ENCODE results near the gene IGF1R.
A peak's percentile ranks its signal among the peaks of the same experiment; 100 is the strongest.

IGF1R gene

DNA sequence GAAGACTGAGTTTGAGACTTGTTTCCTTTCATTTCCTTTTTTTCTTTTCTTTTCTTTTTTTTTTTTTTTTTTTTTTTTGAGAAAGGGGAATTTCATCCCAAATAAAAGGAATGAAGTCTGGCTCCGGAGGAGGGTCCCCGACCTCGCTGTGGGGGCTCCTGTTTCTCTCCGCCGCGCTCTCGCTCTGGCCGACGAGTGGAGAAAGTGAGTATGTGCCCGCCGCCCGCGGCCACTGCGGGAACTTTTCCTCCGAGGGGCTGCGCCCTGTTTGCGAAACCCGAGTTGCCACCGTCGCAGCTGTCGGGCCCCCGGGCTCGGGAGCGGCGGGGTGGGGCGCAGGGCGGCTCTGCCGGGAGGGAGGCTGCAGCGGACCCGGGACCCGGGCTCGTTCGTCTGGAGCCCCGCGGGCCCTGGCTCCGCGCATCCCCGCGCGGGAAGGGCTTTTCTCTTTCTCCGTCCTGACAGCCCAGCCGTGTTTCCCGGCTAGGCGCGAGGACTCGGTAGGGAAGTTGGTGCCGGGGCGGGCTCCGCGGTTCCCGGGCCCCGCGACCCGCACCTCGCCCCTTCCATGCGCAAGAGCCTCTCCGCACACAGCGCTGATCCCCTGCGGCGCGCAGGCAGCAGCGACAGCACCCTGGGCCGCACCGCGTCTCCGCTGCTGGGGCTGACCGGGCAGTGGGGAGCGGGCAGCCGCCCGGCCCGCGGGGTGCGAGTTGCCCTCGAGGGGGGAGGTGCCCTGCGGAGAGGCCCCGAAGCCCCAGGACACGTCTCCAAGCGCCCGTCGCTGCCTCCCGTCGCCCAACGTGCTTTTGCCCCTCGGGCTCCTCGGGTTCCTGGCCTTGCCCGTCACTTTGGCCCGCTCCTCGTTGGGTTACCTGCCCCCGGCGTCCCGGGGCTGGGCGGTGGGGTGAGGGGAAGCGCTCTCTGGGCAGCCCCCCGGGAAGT, 1.4 kb downstream of the IGF1R start:
- DNase-seq, result peak; percentile 27 to 45

DNA sequence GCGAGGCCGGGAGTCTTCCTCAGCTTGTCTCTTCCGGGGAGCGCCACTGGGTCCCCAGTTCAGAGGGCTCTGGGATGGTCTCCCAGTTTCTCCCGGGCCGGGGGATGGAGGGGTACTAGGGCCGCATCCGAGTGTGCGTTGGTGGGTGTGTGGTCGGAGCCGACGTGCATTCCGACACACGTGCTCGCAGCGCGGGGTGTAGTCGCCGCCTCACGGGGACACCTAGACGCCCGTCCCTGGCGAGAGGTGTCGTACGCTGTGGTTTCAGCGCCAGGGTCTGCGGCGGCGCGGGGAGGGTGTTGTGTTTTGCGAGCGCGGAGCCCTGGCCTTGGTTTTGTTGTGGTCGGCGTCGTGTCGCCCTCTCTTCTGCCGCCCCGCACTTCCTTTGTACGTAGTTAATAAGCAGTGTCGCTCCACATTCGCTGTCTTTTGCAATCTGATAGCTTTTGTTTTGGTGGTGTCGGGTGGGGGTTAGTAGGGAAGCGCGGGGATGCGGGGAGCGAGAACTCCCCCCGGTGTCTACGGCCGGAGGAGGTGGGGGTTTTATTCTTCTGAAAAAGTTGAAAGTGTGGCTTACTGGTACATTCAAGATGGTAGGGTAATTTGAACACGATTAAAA, 2.2 kb downstream of the IGF1R start:
- DNase-seq, result peak; percentile 48 to 64

DNA sequence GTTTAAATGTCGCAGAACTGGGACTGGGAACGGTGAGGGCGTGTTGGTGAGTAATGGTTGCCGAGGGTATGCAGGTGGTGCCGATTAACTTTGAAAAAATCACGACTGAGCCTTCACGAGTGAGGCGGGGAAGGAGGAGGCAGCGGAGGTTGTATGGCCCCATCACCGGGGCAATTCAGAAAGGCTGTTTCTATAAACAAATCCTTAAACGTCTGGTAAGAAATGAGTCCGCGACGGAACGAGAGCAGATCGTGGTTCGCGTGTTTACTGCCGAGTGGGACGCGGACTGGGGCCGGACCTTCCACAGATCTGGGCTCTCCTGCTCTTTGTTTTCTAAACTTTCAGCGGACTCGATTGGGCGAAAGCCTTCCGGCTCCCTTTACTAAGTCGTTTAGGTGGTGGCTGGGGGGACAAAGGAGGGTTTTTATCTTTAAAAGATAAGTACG, 2.7 kb downstream of the IGF1R start:
- DNase-seq, result peak; percentile 34 to 37

DNA sequence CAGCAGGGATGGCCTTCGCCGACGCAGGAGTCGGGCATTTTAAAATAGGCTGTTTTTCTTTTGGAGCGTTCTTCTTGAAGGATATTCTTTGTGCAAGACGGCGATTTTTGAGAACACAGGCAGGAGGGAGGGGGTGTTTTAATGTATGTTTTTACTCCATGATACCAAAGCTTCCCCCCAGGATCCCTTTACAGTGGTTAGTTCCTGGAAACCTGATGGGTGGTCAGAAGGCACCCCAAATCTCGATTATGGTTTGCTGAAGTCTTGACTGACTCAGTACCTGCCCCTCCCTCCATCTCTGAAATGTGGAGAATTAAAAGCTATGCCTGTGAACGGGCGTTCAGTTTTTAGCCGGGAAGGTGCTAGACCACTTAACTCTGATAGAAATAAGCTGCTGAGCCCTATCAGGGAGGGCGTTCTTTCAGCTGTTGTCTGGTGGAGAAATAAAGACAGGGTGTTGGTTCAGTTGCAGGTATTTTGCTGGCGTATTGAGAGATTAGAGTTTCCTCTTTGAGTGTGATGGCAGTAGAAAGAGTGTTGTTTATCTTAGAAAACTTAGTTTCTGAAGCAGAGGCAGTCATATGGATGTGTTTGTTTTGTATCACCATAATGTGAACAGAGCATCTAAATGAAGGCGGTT, 3.4 kb downstream of the IGF1R start:
- DNase-seq, result peak in 1 of 2 donors; percentile 30

DNA sequence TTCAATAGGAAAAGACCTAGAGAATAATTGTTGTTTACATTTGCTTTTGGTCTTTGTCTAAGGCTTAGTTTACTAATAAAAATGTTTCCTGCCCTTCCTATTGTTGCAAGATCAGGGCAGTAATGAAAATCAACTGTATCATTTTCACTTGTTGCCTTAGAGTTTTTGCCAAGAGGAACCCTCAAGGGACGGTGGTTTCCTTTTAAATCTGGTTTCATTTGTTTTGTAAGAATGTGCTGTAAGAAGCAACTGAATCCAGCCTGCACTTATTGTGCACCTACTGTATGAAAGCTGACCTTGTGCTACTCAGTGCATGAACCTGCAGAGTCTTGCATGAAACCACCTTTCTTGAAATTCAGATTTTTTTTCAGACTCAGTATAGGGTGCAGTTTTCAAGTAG, 5.3 kb downstream of the IGF1R start:
- no peak for DNase-seq

DNA sequence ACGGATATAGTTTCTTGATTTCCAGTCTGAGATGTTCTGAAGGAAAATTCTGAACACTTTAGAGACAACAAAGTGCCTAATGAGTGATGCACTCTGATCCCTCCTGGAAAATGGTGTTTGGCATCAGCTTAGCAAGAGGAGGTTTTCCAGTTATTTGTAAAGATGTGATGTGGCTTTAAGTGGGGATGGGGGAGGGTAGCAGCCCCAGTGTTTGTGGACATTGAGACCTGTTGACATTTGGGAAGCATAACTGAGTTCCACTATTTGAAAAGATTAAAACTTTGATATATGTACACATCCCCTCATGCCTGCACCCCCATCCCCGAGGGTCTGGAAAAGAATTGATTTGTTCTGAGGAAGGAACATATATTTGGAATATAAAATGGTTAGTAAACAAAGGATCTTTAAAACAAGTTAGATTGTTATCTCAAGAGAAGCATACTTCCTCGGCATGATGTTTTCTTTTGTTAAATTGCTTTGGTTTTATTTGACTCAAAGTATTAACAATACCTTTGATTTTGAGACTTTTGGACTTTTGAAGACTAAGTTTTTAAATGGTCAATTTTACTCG, 6.5 kb downstream of the IGF1R start:
- no peak for DNase-seq

DNA sequence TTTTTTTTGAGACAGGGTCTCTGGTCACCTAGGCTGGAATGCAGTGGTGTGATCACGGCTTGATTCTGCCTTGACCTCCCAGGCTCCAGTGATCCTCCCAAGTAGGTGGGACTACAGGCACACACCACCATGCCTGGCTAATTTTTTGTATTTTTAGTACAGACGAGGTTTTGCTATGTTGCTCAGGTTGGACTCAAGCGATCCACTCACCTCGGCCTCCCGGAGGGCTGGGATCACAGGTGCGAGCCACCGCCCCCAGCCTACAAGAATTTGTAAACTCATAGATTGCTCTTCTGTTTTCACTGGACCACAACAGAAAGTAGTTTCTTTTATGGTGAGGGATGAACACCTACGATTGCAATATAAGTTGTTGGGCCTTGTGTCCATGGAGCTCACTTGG, 7.4 kb downstream of the IGF1R start:
- DNase-seq, result no peak

DNA sequence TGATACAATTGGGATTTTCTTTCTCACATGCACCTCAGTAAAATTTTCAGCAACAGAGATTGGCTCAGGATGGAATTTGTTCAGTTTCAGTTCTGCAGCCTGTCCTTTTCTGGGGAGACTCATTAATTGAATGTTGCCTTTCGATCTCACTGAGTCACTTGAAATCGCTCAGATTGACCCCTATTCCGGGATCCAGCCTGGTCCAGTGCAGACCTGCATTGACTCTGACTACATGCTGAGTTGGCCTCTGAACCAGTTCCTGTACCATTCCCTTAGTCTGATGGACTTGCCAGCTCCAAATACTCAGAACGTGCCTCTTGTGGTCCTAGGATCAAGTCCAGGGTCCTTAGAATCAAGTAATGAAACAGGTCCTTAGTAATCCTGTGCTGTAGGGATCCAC, 9.4 kb downstream of the IGF1R start:
- no peak for DNase-seq

DNA sequence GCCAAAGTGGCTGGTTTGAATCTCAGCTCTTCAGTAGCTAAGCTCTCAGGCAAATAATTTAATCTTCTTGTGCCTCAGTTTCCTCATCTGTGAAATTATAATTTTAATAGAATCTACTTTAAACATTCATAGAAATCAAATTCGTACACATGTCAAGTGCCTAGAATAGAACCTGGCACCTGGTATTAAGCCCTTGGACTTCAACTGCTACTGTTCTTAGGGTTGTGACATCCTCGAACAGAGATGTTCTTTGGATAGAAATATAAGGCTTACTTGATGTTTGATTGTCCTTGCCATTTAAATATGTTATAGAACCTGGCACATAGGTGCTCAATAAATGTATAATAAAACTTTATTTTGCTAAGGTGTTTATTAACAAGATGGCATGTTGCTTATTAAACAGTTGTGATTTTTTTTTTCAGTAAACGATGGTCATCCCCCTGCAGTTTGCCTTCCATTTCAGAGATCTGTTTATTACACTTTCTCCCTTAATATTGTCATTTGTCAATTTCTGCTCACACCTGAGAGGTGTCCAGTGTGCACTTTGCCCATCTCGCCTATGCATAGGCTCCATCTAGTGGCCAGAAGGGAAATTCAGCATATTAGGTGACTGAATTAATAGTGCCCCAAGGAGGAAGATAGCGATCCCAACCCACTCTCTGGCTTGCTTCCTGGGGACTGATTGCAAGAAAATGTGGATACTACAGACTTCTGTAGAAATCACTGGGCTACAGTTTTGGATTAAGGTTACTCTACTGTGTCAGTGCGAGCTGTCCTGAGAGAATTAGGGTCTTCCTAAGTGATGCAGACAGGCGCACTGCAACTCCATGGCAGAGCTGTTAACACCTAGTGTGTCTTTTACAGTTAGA, 10.7 kb downstream of the IGF1R start:
- peak; percentile 30 to 58 for DNase-seq

DNA sequence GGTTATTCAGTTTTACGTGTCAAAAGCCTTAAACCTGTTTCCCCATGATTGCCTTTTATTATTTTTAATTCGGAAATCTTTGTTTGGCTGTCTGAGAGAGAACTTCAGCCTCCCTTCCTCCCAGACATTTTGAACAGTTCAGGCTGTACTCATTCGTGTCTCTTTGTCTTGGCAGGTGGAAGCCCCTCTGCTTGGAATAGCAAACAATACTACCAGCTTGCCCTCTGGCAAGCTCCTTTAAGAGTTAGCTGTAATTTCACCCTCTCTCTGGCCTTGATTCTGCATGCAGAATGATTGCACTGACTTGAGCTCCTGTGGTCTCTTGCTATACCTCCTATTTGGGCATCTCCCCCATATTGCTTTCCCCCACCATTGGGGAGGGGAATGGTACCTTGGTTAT, 11.7 kb downstream of the IGF1R start:
- DNase-seq, result no peak

DNA sequence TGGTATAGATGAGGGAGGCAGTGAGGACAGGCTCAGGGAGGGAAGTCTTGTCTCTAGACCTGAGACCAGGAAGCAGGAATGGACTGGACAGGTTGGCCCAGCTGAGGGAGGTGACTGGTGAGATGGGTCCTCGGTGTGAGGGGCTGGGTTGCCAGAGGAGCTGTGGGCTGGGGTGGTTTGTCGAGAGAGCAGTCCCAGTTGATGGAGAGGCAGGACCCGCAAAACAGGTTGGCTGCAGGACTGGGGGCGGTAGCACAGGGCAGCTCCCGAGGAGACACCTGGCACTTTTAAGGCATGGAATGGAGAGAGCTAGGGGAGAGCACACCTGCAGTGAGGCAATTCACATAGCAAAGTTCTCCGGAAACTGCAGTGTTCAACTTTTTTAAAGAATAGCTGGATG, 14.7 kb downstream of the IGF1R start:
- DNase-seq, result no peak

DNA sequence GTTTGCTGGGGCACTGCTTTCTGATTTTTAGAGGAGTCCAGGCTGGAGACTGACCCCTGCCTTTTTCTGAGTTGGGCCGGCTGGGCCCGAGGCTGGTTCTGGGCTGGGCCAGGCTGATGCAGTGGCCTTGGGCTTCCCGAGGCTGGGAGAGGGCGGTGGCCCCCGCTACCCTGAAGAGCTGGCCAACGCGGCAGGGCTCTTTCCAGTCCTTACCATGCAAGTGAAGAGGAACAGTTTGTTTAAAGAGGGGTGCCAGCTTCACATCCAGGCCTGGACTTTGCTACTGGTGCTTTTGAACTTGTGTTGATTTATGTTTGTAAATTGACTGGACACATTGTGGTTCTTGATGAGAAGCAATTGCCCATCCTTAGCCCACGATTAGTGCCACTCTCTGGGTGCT, 15.3 kb downstream of the IGF1R start:
- no peak for DNase-seq

DNA sequence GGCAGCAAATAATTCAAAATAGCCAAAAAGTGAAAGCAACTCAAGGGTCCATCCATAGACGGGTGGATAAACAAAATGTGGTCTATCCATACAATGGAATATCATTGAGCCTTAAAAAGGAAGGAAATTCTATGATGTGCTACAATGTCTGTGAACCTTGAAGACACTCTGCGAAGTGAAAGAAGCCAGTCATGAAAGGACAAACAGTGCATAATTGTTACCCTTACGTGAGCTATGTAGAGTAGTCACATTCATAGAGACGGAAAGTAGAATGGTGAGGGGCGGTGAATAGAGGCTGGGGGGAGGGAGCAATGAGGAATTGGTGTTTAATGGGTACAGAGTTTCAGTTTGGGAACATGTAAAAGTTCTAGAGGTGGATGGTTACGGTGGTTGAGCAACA, 18.1 kb downstream of the IGF1R start:
- DNase-seq, result no peak

DNA sequence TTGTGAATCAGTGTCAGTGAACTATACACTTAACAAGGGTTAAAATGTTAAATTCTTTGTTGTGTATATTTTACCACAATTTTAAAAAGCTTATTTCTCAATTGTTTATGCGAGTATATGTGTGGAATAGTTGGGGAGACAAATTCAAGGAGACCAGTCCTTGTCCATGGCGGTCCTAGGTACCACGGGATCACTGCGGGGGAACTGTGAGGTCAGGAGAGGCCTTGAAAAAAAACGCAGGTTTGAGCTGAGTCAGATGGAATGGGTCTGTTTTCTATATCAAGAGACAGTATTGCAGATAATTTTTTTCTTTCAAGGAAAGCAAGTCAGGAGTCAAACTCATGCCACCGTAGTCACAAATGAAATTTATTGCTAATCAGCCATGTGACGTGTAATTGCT, 18.5 kb downstream of the IGF1R start:
- no peak for DNase-seq

DNA sequence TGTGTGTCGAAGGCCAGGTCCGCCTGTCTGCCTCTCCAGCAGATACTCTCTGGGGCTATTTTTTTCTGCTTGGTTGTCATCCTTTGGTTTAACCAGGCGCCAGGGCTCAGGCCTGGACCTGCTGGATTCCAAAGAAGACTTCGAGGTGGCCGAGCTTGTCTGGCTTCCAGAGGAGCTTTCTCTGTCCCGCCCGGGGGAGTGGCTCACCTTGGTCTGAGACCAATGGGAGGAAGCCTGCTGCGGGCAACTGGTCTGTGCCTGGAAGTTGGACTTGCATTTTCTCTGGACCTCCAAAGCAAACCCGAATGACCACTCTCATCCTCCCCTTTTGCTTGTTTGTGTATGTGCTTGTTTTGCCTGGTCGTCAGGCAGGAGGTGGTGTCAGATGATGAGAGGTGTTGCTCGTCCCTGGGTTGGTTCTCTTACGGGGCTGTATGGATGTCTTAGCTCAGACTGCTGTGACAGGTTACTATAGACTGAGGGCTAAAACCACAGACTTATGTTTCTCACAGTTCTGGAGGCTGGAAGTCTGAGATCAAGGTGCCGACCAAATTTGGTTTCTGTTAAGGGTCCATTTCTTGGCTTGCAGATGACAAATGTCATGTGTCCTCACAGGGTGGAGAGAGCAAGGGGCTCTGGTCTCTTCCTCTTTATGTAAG, 19.3 kb downstream of the IGF1R start:
- DNase-seq, result no peak

DNA sequence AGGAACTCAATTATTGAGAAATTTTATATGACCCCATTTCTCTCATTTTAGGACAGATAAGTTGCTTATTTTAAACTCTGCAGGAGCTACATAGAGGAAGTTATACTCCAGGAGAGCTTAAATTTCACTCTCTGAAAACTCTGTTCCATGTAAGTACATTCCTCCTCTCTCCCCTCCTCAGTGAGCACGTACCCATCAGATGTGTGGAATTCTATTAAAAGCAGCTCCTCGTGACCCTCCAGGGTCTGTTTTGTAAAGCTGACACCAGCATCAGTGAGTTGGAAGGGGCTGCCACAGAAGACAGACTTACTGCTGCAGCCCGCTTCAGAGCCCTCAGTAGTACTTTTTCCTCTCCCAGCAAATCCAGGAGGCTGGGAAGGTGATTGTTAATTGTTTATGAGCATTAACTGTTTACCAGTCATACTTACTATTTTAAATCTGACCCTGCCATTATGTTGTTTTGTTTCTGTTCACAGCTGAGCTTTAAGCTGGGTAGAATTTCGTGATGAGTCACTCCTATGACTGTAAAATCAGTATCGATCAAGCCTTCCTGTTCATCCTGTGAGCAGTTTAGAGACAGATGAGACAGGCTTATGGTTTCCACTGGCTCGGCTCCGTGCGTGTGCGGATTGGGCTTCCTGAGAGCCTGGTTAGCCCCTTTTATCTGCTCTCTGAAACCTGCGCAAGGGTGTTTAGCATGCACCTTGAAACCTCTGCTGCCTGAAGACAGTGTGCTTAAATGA, 20.4 kb downstream of the IGF1R start:
- no peak for DNase-seq

DNA sequence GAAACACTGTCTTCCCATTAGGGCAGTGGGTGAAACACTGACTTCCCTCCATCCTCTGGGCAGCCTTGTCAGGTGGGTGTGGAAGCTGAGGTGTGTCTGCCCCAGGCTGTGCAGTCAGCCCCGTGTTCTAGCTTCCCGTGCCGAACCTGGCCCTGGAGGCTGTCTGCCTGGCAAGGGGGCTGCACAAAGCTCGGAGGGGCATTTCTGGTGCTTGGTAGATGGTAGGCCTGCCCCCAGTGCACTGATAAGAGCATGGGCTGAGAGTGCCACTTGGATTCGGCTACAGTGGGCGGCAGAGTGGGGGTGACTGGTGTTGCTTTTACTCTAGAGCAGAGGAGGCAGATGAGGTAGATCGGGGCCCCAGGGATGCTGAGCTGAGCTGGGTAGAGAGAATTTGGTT, 21.3 kb downstream of the IGF1R start:
- no peak for DNase-seq

DNA sequence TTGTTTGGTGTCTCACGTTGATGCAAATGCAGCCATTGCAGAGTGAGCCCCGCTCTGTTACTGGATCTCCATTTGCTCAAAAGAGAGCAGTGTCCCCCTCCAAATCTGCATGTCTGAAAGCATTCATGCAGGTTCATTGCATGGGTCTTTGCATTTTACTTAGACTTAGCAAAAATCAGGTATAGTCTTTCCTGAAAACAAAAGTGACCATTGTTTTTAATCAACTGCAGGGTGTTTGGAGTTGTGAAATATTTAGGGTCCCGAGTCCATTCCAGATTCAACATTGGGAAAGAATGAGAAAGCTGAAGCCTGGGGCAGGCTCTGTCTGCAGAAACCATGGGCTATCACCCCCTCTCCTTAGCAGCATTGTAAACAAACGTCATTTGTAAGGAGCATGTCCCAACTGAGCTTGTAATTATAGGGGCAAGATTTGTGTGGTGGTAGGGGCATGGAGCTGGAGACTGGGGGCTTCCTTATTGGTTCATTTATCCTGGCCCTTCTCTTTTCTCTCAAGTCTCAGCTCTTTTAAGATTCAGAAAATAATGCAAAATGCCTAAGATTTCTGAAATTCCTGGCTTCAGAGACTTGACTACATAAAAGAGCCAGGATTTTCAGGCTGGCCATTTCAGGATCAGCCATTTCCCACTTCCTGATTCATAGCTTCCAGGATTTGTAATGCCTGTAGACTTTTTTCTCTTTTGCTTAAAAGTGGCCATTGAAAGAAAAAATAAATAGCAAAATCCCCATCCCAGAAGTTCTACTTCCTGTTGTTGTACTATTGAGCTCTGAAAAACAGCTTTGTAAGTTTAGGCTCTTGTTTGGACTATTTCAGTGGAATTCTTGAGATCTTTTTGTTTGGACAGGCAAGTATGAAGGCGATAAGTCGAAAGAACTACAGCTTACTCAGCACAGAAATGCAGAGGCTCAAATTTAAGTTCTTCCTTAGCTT, 23.0 kb downstream of the IGF1R start:
- no peak for DNase-seq

DNA sequence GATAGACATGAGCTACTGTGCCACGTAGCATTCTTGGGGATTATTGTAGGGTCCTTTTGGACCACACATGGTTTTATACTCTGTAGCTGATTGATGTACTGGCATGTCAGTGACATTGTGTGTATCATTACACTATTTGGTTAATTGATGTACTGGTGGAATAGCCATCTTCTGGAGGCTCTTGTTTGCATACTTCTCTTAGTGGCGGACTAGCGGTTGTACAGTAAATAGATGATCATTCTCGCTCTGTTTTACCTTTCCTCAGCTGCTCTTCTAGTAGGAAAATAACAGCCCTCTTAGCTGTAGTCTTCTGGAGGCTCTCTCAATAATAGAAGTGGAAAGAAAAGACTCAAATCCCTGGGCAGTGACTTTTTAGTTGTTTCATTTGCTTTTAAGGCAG, 24.8 kb downstream of the IGF1R start:
- DNase-seq, result no peak

DNA sequence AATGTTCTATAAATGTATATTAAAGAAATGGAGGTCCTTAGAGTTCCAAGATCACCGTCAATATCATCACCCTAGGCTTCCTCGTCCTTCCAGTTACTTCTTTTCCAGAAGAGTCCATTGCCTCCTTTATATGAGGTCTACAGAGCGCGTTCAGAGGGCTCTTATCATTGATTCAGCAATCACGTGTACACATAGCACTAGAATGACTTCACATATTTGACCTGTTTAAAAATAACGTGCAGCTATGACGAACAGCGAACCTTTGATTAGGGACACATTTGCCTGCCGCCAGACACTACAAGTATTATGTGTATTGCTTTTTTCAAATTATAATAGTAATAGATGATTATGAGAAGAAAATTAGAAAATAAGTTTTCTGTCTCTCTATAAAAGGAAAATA, 26.0 kb downstream of the IGF1R start:
- DNase-seq, result no peak
